AG04449 (cell line): ENCODE results near the gene ANK2.

ENCODE experiments used
- CTCF ChIA-PET: fragments of 350-600 bp; formaldehyde crosslinking; extraction: SDS; loops from one replicate; lab custom pipeline; 2021; ENCODE audit warnings: antibody characterized with exemption; lab: Yijun Ruan, JAX
- POLR2A ChIA-PET: fragments of 400-600, 350-600 bp; formaldehyde crosslinking; extraction: SDS; loops from one replicate; lab custom pipeline; 2020; ENCODE audit warnings: antibody characterized with exemption, inconsistent platforms; lab: Yijun Ruan, JAX
- DNase-seq: peaks from one replicate; pipeline ENCODE4 v3.0.0-alpha.2; 2010; ENCODE audit warnings: low read depth, low spot score
- H3K4me3 ChIP-seq: 2 replicates; pipeline ENCODE4 v1.5.1; 2011; ENCODE audit warnings: low read depth, mild to moderate bottlenecking, control low read depth, low read length
- CTCF ChIP-seq: IDR thresholded peaks from one replicate; pipeline ENCODE4 v1.5.1; 2011; ENCODE audit warnings: mild to moderate bottlenecking, moderate library complexity, low read length, control low read depth, inconsistent platforms; ENCODE audit not compliant: insufficient read depth; ENCODE audit errors: missing control alignments

Gene ANK2

GRCh38 chr4:113186913-113187312 lies 137.5 kb downstream of the ANK2 start:
- TF ChIP-seq CTCF = no peak
- no peak overlapping the region for H3K4me3 ChIP-seq
- ChIA-PET POLR2A (no interaction called here), CTCF (no interaction called here)
- no peak for DNase-seq

- ChIA-PET POLR2A (no interaction called here), CTCF (no interaction called here)
- DNase-seq = no peak
- no peak for TF ChIP-seq CTCF
- no peak overlapping the region for H3K4me3 ChIP-seq
Measured at GRCh38 chr4:113187358-113187757, 137.9 kb downstream of the ANK2 start.

GRCh38 chr4:113189546-113189945 lies 140.1 kb downstream of the ANK2 start:
- POLR2A ChIA-PET = no interaction called here
- CTCF ChIA-PET = no interaction called here
- no peak for TF ChIP-seq CTCF
- no peak overlapping the region for H3K4me3 ChIP-seq
- DNase-seq = no peak

GRCh38 chr4:113209153-113209552 lies 159.7 kb downstream of the ANK2 start:
- no peak overlapping the region for H3K4me3 ChIP-seq
- no peak for TF ChIP-seq CTCF
- DNase-seq = no peak
- ChIA-PET POLR2A (no interaction called here), CTCF (no interaction called here)

GRCh38 chr4:113209652-113210320 lies 160.3 kb downstream of the ANK2 start:
- CTCF ChIA-PET = no interaction called here
- TF ChIP-seq CTCF = no peak
- DNase-seq = no peak
- POLR2A ChIA-PET = no interaction called here
- H3K4me3 ChIP-seq = no peak overlapping the region

GRCh38 chr4:113212613-113213012 lies 163.2 kb downstream of the ANK2 start:
- POLR2A ChIA-PET = no interaction called here
- no peak overlapping the region for H3K4me3 ChIP-seq
- CTCF ChIA-PET = no interaction called here
- TF ChIP-seq CTCF = no peak
- DNase-seq = no peak
